ENCODE results near the gene TUB.

- TF ChIP-seq CTCF (optimal IDR thresholded peaks at IDR 0.05 in 1 of 3, IDR thresholded peaks at IDR 0.05 in 1 of 3, conservative IDR thresholded peaks at IDR 0.05 in 1 of 3; ENCODE audit: extremely low read depth in 1 of 3, insufficient read depth in 2 of 3, low read length in 3 of 3), result no peak
- TF ChIP-seq EZH2 (IDR thresholded peaks at IDR 0.05; ENCODE audit: low read length), result no peak
Measured at GRCh38 chr11:8038811-8039529, 42.0 kb upstream of the TUB start.

Measured in keratinocyte (primary cell).